Trophoblast cell (in vitro differentiated cells and primary cell): ENCODE results near the gene CHPT1.

Experiments used
- DNase-seq, 2 donors: peaks; one replicate each; pipeline ENCODE4 v3.0.0-alpha.2; 2016
- H2AFZ ChIP-seq: 2 replicates; pipeline ENCODE4 v1.6.1; 2013; ENCODE audit warnings: low read length, moderate library complexity, mild to moderate bottlenecking; ENCODE audit not compliant: insufficient read depth, poor library complexity
- H2AK5ac ChIP-seq: 2 replicates; pipeline ENCODE4 v1.6.1; 2013; ENCODE audit warnings: mild to moderate bottlenecking, low read length
- H2BK120ac ChIP-seq: 2 replicates; pipeline ENCODE4 v1.6.1; 2013; ENCODE audit warnings: low read length, mild to moderate bottlenecking, moderate library complexity; ENCODE audit not compliant: insufficient read depth, poor library complexity
- H2BK12ac ChIP-seq: 2 replicates; pipeline ENCODE4 v1.6.1; 2013; ENCODE audit warnings: mild to moderate bottlenecking, low read length, moderate library complexity
- H2BK5ac ChIP-seq: 2 replicates; pipeline ENCODE4 v1.6.1; 2013; ENCODE audit warnings: low read length, low read depth, moderate library complexity, mild to moderate bottlenecking; ENCODE audit not compliant: poor library complexity
- H3K14ac ChIP-seq: 2 replicates; pipeline ENCODE4 v1.6.1; 2013; ENCODE audit warnings: mild to moderate bottlenecking, low read length
- H3K18ac ChIP-seq: 2 replicates; pipeline ENCODE4 v1.6.1; 2013; ENCODE audit warnings: mild to moderate bottlenecking, low read length
- H3K23ac ChIP-seq: 2 replicates; pipeline ENCODE4 v1.6.1; 2013; ENCODE audit warnings: low read length
- H3K27ac ChIP-seq: 2 replicates; pipeline ENCODE4 v1.5.1; 2013; ENCODE audit warnings: low read depth, mild to moderate bottlenecking, inconsistent platforms, low read length, moderate library complexity
- H3K27me3 ChIP-seq: 2 replicates; pipeline ENCODE4 v1.6.1; 2013; ENCODE audit warnings: inconsistent platforms, mild to moderate bottlenecking, low read length, moderate library complexity; ENCODE audit not compliant: insufficient read depth
- H3K36me3 ChIP-seq, 2 experiments: 1 replicate in 1 of 2; 2 replicates in 1 of 2; pipeline ENCODE4 v1.6.1; 2013; ENCODE audit warnings: low read length in 2 of 2, mild to moderate bottlenecking in 2 of 2, moderate library complexity in 1 of 2; ENCODE audit not compliant: insufficient read depth in 2 of 2, control insufficient read depth in 1 of 2
- H3K4ac ChIP-seq: 2 replicates; pipeline ENCODE4 v1.6.1; 2013; ENCODE audit warnings: low read depth, mild to moderate bottlenecking, low read length, moderate library complexity
- H3K4me1 ChIP-seq, 2 experiments: 1 replicate in 1 of 2; 2 replicates in 1 of 2; pipeline ENCODE4 v1.6.1; 2013; ENCODE audit warnings: low read length in 2 of 2, mild to moderate bottlenecking in 2 of 2, moderate library complexity in 1 of 2; ENCODE audit not compliant: insufficient read depth in 2 of 2, control insufficient read depth in 1 of 2
- H3K4me2 ChIP-seq: 2 replicates; pipeline ENCODE4 v1.6.1; 2013; ENCODE audit warnings: inconsistent platforms, mild to moderate bottlenecking, low read length, moderate library complexity
- H3K4me3 ChIP-seq: 2 replicates; pipeline ENCODE4 v1.5.1; 2013; ENCODE audit warnings: mild to moderate bottlenecking, low read depth, low read length, inconsistent platforms
- H3K79me1 ChIP-seq: one replicate; pipeline ENCODE4 v1.6.1; 2013; ENCODE audit warnings: low read length
- H3K79me2 ChIP-seq: 2 replicates; pipeline ENCODE4 v1.6.1; 2013; ENCODE audit warnings: low read length, mild to moderate bottlenecking; ENCODE audit not compliant: control insufficient read depth, insufficient read depth, poor library complexity
- H3K9ac ChIP-seq: 2 replicates; pipeline ENCODE4 v1.6.1; 2013; ENCODE audit warnings: mild to moderate bottlenecking, low read length
- H3K9me3 ChIP-seq: 2 replicates; pipeline ENCODE4 v1.6.1; 2013; ENCODE audit warnings: low read depth, mild to moderate bottlenecking, control low read depth, inconsistent platforms, low read length; ENCODE audit not compliant: insufficient read depth
- H4K12ac ChIP-seq: 2 replicates; pipeline ENCODE4 v1.6.1; 2013; ENCODE audit warnings: low read depth, mild to moderate bottlenecking, low read length, moderate library complexity
- H4K8ac ChIP-seq: 2 replicates; pipeline ENCODE4 v1.6.1; 2013; ENCODE audit warnings: low read depth, mild to moderate bottlenecking, low read length, moderate library complexity
- H4K91ac ChIP-seq: one replicate; pipeline ENCODE4 v1.6.1; 2013; ENCODE audit warnings: low read depth, mild to moderate bottlenecking, low read length, moderate library complexity
- WGBS: extraction: QIAGEN DNeasy Blood & Tissue Kit; methylation state at CpG from one replicate; pipeline ENCODE4 v1.1.7; 2013; ENCODE audit warnings: missing lambda C conversion rate; ENCODE audit not compliant: insufficient read length, insufficient coverage; ENCODE audit errors: extremely low coverage; 5-methylcytosine and 5-hydroxymethylcytosine counted together

The CHPT1 gene

DNA sequence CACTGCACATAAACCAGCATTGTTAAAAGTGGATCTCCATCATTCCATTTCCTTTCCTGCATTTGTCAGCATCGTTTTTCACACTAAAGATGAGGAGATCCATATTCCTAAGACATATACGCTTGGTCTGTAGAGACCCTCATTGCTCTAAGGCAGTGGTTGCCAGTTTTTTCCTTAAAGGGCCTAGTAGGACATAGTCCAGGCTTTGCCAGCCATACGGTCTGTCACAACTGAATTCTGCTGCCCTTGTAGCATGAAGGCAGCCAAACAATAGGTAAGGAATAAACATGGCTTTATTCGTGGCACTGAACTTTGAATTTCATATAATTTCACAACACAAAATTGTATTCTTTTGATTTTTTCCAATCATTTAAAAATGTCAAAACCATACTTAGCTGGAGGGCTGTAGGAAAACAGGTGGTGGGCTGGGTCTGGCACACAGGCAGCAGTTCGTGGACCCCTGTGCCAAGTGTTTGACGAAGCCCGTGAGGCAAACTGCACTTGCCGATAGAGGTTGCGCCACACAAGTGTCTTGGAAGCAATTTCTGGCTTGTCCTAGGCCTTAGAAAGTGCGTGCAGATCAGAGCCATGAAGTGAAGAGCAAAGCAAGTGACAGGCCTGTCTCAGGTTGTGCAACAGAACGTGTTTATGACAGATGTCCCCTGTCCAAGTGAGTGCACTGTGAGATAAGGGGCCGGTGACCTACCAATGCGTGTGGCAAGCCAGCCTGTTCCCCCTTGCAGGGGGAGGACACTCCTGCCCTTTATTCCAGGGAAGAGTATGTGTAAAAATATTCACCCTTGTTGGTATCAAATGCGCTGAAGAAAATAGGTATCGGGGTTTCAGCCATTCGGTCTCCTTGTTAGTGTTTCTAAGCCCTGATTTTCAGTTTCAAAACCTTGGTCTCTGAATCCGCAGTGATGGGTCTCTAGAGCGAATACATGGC is 916 bp upstream of the CHPT1 start:
- Histone ChIP-seq H3K27ac (no peak overlapping the region), H3K4me3 (peak overlapping the region; percentile 95), H3K36me3 (no peaks in the 10 kb centered on the region), H3K79me2 (peaks cover 3% of the 10 kb centered on the region), H3K4me2 (peak overlapping the region; percentile 76), H2BK120ac (no peak overlapping the region), H3K18ac (no peak overlapping the region), H3K4ac (no peak overlapping the region), H2BK5ac (no peak overlapping the region), H3K79me1 (peaks cover 7% of the 10 kb centered on the region), H3K9me3 (no peaks in the 10 kb centered on the region), H2BK12ac (no peak overlapping the region), H4K12ac (no peak overlapping the region), H3K27me3 (no peaks in the 10 kb centered on the region), H2AK5ac (no peak overlapping the region), H2AFZ (peak overlapping the region; percentile 38), H4K91ac (no peak overlapping the region), H3K23ac (peak overlapping the region; percentile 9), H3K9ac (no peak overlapping the region), H3K14ac (peak overlapping the region; percentile 4), H4K8ac (no peak overlapping the region), H3K4me1 (no peaks in the 10 kb centered on the region)
- DNase-seq: peak; percentile 0 to 40
- no CpG with 5 or more reads among the region's 18 CpGs for WGBS

- peak; percentile 33 to 54 for DNase-seq
These were observed 725 bp downstream of the CHPT1 start for GRCh38 chr12:101697930-101698799.

DNA sequence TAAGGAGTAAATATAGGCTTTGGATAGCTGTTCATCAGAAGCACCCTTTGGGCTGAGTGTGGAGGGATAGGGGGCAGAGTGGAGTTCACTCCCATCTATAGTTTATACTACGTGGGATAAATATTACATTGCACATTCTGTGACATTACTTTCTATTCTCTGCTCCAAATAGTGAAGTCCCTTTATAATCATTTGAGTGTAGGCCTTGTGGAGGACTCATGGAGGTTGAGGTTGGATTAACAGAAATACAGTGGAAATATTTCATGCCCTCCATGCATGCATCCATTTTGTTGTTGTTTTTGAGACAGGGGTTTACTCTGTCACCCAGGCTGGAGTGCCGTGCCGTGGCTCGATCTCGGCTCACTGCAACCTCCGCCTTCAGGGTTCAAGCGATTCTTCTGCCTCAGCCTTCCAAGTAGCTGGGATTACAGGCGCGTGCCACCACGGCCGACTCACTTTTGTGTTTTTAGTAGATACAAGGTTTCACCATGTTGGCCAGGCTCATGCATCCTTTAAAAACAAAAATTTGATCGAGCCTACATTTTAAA is 1.4 kb downstream of the CHPT1 start:
- Histone ChIP-seq H2AFZ (no peak overlapping the region), H4K8ac (no peak overlapping the region), H3K27ac (no peak overlapping the region), H3K9ac (no peak overlapping the region), H3K27me3 (no peaks in the 10 kb centered on the region), H2BK120ac (no peak overlapping the region), H3K14ac (no peak overlapping the region), H3K23ac (no peak overlapping the region), H4K12ac (no peak overlapping the region), H4K91ac (no peak overlapping the region), H3K4me3 (no peak overlapping the region), H3K4me1 (peaks cover 3 to 5% of the 10 kb centered on the region in 2 experiments), H2AK5ac (no peak overlapping the region), H3K36me3 (no peaks in the 10 kb centered on the region), H2BK5ac (no peak overlapping the region), H3K79me2 (peaks cover 3% of the 10 kb centered on the region), H3K79me1 (peaks cover 7% of the 10 kb centered on the region), H2BK12ac (no peak overlapping the region), H3K18ac (no peak overlapping the region), H3K4ac (no peak overlapping the region), H3K4me2 (peak overlapping the region; percentile 99), H3K9me3 (no peaks in the 10 kb centered on the region)
- no CpG with 5 or more reads among the region's 12 CpGs for WGBS
- no peak for DNase-seq

More at GRCh38 chr12:101697930-101698799, 725 bp downstream of the CHPT1 start:
- peak overlapping the region; percentile 88 for H3K14ac ChIP-seq
- H2BK12ac ChIP-seq: peak overlapping the region; percentile 68
- H2AK5ac ChIP-seq: no peak overlapping the region
- H3K79me1 ChIP-seq: peaks cover 7% of the 10 kb centered on the region
- H4K12ac ChIP-seq: peak overlapping the region; percentile 56
- peak overlapping the region; percentile 89 for H4K8ac ChIP-seq
- H2BK120ac ChIP-seq: peak overlapping the region; percentile 60
- peaks cover 3% of the 10 kb centered on the region for H3K79me2 ChIP-seq
- peak overlapping the region; percentile 95 for H3K4me3 ChIP-seq
- peak overlapping the region; percentile 94 for H3K18ac ChIP-seq
- peak overlapping the region; percentile 99 for H3K4me2 ChIP-seq
- no peaks in the 10 kb centered on the region for H3K36me3 ChIP-seq
- H3K23ac ChIP-seq: no peak overlapping the region
- H3K27ac ChIP-seq: peak overlapping the region; percentile 62
- H2AFZ ChIP-seq: peak overlapping the region; percentile 76
- H4K91ac ChIP-seq: peak overlapping the region; percentile 91
- WGBS: no CpG with 5 or more reads among the region's 67 CpGs
- peak overlapping the region; percentile 42 for H3K4ac ChIP-seq
- H2BK5ac ChIP-seq: peak overlapping the region; percentile 83
- peak overlapping the region; percentile 60 for H3K9ac ChIP-seq
- H3K9me3 ChIP-seq: no peaks in the 10 kb centered on the region
- no peaks in the 10 kb centered on the region for H3K27me3 ChIP-seq
- H3K4me1 ChIP-seq: peaks cover 2 to 3% of the 10 kb centered on the region in 2 experiments

- Histone ChIP-seq H3K4me2 (no peak overlapping the region), H2BK12ac (no peak overlapping the region), H3K9ac (no peak overlapping the region), H4K91ac (no peak overlapping the region), H3K36me3 (no peaks in the 10 kb centered on the region), H4K8ac (no peak overlapping the region), H3K79me1 (peaks cover 7% of the 10 kb centered on the region), H3K27ac (no peak overlapping the region), H2BK5ac (no peak overlapping the region), H3K79me2 (peaks cover 3% of the 10 kb centered on the region), H3K4me1 (peaks cover 3 to 5% of the 10 kb centered on the region in 2 experiments), H3K18ac (no peak overlapping the region), H3K27me3 (no peaks in the 10 kb centered on the region), H2AFZ (no peak overlapping the region), H2BK120ac (no peak overlapping the region), H4K12ac (no peak overlapping the region), H3K4me3 (no peak overlapping the region), H3K23ac (no peak overlapping the region), H3K4ac (no peak overlapping the region), H2AK5ac (no peak overlapping the region), H3K9me3 (no peaks in the 10 kb centered on the region), H3K14ac (no peak overlapping the region)
- no CpG with 5 or more reads among the region's 2 CpGs for WGBS
- no peak for DNase-seq
These were observed 2.9 kb downstream of the CHPT1 start for GRCh38 chr12:101700299-101700820.
